GM12801 (cell line): ENCODE measurements around the gene PLA2G2C.

ENCODE experiments used
- CTCF ChIP-seq: IDR thresholded peaks from one replicate; pipeline ENCODE4 v1.5.1; 2011; ENCODE audit warnings: control low read depth; ENCODE audit not compliant: insufficient read length; ENCODE audit errors: extremely low read depth

PLA2G2C gene

GRCh38 chr1:20136249-20136648 lies 50.1 kb downstream of the PLA2G2C start:
- no peak for TF ChIP-seq CTCF

- no peak for TF ChIP-seq CTCF
Observed at GRCh38 chr1:20134995-20135394, 51.3 kb downstream of the PLA2G2C start.

GRCh38 chr1:20126806-20127440 lies 59.4 kb downstream of the PLA2G2C start:
- no peak for TF ChIP-seq CTCF

- no peak for TF ChIP-seq CTCF
Observed at GRCh38 chr1:20126041-20126805, 60.1 kb downstream of the PLA2G2C start.

- TF ChIP-seq CTCF: no peak
Observed at GRCh38 chr1:20125100-20125499, 61.2 kb downstream of the PLA2G2C start.

- TF ChIP-seq CTCF: no peak
Observed at GRCh38 chr1:20124456-20125057, 61.8 kb downstream of the PLA2G2C start.

- no peak for TF ChIP-seq CTCF
Observed at GRCh38 chr1:20123722-20124455, 62.4 kb downstream of the PLA2G2C start.
